Nucleus accumbens (tissue), 56 donors: ENCODE measurements around the gene COMMD9.
"Not testable (repeated sequence)": the region's sequence is repeated elsewhere in the genome, so short reads cannot be mapped to it uniquely, and the experiment has no call there.

Source experiments
- DNase-seq, 56 donors: peaks; one replicate each; lab custom pipeline; 2025; lab: John Stamatoyannopoulos, UW

COMMD9 gene

DNA sequence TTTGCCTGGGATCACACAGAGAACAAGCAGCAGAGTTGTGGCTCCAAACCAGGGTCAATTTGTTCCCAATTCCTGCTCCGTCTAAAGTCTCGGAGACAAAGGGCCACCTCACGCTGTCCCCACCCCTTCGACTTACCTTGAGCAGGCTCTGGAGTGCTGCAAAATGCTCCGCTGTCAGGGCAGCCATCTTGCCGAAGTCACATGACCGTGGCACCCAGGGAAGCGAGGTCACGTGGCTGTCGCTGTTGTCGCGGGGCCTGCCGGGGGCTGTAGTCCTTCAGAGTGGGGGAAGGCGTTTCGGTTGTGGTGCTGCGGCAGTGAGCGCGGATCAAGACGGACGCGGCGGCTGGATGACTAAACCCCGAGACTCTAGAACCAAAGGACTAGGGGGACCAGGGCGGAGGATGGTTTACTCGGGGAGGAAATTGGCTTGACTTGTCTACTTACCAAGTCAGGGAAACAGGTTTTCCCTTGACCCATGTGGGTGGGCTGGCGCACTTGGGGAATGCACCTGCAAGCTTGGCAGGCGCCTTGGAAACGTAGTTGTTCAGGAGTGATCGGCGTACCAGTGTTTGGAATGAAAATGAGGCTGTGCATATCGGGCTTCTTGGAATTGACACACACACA lies at the start of gene COMMD9:
TSS of gene COMMD9 (minus strand) at position 199 of the 627 bp plus-strand sequence. CDS start at position 187, 12 bp downstream.
- peak; percentile 36 to 98 (median 94) for DNase-seq

DNA sequence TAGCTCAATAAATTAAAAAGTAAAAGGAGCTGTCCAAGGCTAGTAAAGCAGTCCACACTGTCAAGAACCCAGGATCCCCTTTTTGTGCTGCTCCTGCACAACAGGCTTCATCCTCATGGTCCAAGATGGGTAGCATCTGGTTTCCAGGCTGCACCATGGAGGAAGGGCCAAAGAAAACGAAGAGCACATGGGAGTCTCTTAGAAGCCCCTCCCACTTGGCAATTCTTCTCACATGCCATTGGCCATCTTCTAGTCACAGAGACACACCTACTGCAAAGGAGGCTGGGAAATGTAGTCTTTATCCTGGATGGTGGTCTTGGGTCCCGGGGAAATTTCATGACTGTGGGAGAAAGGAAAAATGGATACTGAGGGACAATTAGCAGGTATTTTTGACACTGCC lies 44.7 kb upstream of the COMMD9 start:
- no peak for DNase-seq

GRCh38 chr11:36333468-36333867 lies 44.2 kb upstream of the COMMD9 start:
- DNase-seq: no peak

GRCh38 chr11:36330411-36330810 lies 41.2 kb upstream of the COMMD9 start:
- DNase-seq: no peak

DNA sequence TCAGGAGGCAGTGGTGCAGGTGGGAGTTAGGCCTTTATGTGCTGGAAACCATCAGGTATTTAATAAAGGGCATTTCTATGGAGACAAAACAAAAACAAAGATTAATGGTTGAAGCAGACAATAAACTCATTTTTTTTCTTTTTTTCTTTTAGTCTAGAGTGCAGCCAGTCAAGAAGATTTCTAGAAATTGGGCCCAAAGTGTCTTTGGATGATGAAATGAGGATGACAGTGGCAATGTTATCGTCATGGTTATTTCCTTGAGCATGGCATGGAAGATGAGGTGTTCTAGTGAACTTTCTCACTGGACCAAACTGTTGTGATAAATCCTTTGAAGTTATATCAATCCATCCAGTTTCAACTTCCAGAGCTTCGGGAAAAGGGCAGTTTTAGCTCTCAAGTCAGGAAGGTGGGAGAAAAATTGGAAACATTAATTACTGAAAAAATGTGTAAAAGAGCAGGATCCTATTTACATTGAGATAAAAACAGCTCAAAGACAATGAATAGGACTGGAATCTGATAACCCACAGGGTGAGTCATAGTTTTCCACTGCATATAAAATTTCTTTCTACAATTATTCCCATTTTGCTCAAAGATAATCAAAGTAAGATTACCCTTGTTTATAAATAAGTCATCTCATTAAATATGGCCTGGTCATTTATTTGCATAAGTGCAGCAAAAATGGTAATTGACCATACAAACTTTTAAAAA lies 39.9 kb upstream of the COMMD9 start:
- no peak for DNase-seq

- DNase-seq: no peak
Measured at GRCh38 chr11:36326524-36327419, 37.5 kb upstream of the COMMD9 start.

GRCh38 chr11:36325403-36325802 lies 36.2 kb upstream of the COMMD9 start:
- DNase-seq: not testable (repeated sequence)

DNA sequence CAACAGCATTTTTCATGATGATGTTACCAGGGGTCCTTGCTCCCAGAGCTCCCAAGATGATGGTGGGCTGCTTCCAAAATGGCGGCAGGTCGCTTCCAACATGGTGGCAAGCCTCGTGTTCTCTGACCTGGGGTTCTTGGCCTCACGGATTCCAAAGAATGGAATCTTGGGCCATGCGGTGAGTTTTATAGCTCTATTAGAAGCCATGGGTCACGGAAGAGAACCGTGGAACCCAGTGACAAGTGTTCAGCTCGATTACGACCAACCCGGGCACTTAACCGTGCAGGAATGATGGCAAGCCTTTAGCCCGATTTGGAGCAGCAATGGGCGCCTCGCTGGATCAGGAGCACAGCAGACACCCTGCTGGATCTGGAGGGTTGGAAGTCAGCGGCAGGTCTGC lies 35.7 kb upstream of the COMMD9 start:
- DNase-seq: not testable (repeated sequence)

DNA sequence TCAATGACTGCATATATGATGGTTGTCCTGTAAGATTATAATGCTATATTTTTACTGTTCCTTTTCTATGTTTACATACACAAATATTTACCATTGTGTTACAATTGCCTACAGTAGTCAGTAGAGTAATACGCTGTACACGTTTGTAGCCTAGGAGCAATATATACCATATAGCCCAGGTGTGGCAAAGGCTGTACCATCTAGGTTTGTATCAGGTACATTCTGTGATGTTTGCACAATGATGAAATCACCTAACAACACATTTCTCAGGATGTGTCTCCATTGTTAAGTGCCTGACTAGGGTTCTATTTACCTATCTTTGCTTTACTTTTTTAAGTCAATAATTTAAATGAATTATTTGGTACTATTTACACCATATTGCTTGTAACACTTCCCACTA lies 28.8 kb upstream of the COMMD9 start:
- no peak for DNase-seq

DNA sequence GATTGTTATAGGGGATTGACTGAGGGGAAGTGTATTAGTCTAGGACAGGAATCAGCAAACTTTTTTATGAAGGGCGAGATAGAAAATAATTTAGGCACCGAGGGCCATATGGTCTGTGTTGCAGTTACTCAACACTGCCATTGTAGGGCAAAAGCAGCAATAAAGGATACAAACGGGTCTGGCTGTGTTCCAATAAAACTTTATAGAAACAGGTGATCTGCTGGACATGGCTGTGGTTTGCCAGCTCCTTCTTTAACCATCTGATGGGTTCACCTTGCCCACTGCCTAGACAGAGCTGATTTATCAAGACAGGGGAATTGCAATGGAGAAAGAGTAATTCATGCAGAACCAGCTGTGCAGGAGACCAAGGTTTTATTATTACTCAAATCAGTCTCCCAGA lies 26.8 kb upstream of the COMMD9 start:
- no peak for DNase-seq

DNA sequence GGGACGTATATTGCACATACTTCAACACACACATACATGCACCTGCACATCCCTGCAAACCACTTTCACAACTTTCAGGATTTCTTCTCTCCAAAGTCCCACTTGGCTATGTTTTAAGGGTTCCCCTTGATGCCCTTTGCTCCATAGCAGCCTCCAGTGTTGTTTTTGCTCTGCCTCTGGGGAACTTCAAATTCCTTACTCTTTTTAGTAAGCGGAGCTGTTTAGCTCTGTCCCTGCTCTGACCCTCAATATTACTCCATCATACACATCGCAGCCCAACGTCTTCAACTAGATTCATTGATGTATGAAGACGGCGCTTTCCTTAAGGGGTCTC lies 25.2 kb upstream of the COMMD9 start:
- no peak for DNase-seq

DNA sequence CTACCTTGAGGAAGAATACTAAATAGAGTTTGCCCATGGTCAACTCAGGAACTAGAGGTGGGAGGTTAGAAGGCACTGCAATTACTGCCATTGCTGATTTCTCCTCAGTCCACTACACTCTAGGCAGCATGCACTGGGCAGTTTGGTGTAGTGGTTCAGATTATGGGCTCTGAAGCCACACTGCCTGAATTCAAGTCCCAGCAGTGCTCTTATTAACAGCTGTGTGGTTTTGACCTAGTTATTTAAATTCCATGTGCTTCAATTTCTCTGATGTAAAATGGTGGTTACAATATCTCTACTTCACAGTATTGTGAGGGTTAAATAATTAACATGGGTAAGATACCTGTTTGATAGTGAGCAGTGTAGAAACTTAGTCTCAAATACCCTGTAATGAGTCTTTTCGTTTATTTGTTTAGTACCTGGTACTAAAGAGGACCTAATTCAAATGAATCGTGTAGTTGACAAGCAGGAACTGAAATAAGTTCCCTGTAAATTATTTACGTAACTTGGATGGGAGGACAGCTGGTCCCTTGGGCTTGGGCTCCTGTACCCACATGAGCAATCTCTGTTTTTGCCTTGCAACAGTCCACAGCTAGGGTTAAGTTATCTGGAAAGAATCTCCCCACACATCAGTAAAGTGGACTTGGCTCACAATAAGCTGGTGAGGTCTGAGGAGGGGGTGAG lies 24.7 kb upstream of the COMMD9 start:
- DNase-seq: no peak

GRCh38 chr11:36312611-36313472 lies 23.6 kb upstream of the COMMD9 start:
- no peak for DNase-seq

DNA sequence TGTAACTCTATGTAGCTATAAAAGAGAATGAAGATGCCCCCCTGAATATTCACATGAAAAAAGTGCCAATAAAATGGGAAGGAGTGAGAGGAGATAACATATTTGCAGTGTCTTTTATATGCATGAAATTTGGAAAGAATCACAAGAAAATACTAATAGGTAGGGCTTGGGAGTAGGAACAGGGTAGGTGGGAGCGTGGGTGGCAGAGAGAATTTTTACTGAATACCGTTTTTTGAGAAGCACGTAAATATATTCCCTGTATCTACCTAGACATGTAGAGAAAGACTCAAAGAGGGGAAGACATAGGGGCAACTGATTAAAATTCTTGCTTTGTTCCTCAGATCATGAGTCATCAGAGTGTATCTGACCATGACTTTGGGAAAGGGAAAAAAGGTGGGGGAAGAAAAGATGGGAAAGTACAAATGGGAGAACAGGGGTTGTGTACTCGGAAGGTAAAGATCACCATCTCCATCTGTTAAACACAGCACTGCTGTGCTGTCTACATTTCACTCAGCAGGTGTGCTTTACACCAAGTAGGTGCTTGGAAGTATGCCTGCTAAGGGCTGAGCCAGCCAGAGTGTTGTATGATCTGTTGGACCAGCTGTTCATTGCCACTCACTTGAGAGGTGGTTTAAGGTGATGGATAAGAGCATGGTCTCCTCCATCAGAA lies 22.8 kb upstream of the COMMD9 start:
- DNase-seq: peak in 7 of 56 donors; percentile 10 to 48 (median 28)

- DNase-seq: peak in 1 of 56 donors; percentile 3
Measured at GRCh38 chr11:36309779-36310178, 20.6 kb upstream of the COMMD9 start.

GRCh38 chr11:36308577-36308976 lies 19.4 kb upstream of the COMMD9 start:
- no peak for DNase-seq

DNA sequence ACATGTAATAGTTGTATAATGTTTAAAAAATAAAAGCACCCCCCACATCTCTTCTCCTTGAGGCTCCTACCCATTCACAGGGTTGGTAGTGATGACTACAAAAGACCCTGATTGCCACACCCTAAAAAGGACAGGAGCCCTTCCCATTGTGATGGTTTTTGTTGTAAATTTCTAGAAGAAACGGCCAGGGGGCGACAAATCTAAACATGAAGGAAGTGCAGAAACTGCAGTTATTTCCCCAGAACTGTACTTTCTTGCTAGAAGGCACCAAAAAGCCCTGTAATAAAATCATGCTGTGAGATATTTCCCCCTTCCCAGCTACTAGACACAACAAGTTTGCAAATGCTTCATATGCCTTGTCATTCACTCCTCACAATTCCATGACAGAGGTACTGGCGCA lies 17.7 kb upstream of the COMMD9 start:
- no peak for DNase-seq

DNA sequence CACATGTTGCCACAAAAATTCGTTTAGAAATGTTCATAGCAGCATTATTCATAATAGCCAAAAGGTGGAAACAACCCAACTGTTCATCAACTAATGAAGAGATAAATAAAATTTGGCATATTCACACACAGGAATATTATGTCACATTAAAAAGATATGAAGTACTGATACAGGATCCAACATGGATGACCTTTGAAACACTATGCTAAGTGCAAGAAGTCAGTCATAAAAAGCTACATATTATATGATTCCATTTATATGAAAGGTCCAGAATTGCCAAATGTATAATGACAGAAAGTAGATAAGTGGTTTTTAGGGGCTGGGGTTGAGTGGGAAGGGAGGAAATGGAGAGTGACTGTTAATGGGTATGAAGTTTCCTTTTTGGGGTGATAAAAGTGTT lies 15.8 kb upstream of the COMMD9 start:
- no peak for DNase-seq

GRCh38 chr11:36304351-36304750 lies 15.1 kb upstream of the COMMD9 start:
- DNase-seq: no peak
